ENCODE results near the gene FGF9.

The FGF9 gene

DNA sequence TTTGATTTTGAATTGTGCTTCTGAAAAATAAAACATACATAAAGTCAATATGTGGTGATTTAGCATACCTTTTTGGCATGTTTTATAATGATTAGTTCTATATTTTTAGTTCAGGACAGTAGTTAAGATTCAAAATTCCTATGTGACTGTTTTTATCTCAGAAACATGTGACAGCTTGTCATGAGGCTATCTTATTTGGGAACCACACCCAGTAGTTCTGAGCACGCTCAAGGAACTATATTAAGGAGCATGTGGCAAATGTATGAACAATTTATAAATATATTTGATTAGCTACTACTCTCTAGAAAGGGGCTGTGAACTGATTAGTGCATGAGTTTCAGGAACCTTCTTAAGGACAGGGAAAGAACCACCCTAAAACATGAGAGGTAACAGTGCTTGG, 38.8 kb downstream of the FGF9 start:
- TF ChIP-seq, protein P1, sequence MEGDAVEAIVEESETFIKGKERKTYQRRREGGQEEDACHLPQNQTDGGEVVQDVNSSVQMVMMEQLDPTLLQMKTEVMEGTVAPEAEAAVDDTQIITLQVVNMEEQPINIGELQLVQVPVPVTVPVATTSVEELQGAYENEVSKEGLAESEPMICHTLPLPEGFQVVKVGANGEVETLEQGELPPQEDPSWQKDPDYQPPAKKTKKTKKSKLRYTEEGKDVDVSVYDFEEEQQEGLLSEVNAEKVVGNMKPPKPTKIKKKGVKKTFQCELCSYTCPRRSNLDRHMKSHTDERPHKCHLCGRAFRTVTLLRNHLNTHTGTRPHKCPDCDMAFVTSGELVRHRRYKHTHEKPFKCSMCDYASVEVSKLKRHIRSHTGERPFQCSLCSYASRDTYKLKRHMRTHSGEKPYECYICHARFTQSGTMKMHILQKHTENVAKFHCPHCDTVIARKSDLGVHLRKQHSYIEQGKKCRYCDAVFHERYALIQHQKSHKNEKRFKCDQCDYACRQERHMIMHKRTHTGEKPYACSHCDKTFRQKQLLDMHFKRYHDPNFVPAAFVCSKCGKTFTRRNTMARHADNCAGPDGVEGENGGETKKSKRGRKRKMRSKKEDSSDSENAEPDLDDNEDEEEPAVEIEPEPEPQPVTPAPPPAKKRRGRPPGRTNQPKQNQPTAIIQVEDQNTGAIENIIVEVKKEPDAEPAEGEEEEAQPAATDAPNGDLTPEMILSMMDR (IDR thresholded peaks at IDR 0.05) = no peak
- Histone ChIP-seq H3K4me2 (ENCODE audit: low read length) (no peak overlapping the region), H3K27me3 (ENCODE audit: control insufficient read depth, insufficient read depth, low read length) (no peaks in the 10 kb centered on the region)

DNA sequence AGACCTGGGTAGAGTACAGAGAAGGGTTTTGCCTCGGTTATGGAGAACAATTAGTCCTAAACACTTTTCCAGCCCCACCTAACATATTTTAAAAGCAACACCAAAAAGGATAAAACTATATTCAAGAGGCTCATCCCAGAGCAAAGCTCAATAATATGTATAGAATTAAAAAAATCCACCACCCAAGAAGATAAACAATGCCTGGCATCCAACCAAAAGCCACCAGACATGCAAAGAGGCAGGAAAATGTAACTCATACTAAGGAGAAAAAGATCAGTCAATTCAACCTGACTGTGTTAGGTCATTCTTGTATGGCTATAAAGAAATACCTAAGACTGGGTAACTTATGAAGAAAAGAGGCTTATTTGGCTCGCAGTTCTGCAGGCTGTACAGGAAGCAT, 39.3 kb downstream of the FGF9 start:
- Histone ChIP-seq H3K4me1 (no peaks in the 10 kb centered on the region), H3K27ac (no peak overlapping the region), H3K79me2 (no peaks in the 10 kb centered on the region), H3K36me3 (ENCODE audit: control insufficient read depth, insufficient read depth, low read length) (no peaks in the 10 kb centered on the region), H3K9ac (no peak overlapping the region), H3K27me3 (ENCODE audit: control insufficient read depth, insufficient read depth, low read length) (no peaks in the 10 kb centered on the region), H3K4me2 (ENCODE audit: low read length) (no peak overlapping the region), H3K9me3 (ENCODE audit: control insufficient read depth, low read length) (no peaks in the 10 kb centered on the region), H3K4me3 (ENCODE audit: low read depth, low read length) (no peak overlapping the region), H2AFZ (no peak overlapping the region)
- TF ChIP-seq, protein P1 (IDR thresholded peaks at IDR 0.05) = no peak

More for the DNA sequence above, 38.8 kb downstream of the FGF9 start:
- Histone ChIP-seq H3K4me3 (ENCODE audit: low read depth, low read length) (no peak overlapping the region), H3K9me3 (ENCODE audit: control insufficient read depth, low read length) (no peaks in the 10 kb centered on the region), H2AFZ (no peak overlapping the region), H3K36me3 (ENCODE audit: control insufficient read depth, insufficient read depth, low read length) (no peaks in the 10 kb centered on the region), H3K9ac (no peak overlapping the region), H3K27ac (no peak overlapping the region), H3K4me1 (no peaks in the 10 kb centered on the region), H3K79me2 (no peaks in the 10 kb centered on the region)

DNA sequence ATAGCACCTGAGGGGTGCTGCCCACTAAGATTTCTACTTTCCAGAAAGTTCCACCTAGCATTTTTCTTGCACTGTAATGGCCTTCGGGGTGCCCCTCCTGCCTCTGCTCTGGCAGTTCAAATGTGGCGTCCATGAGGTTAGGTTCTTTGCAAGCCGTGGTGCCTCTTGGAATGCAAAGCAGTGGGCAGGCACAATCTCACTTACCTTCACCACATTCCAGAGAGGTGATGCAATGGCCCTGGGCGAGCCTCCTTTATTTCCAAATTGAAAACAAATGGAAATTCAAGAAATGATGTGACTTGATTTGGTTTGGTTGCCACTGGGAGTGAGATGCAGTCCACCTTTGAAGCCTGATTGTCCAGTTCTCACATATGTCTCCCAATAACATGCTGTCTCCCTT, 46.9 kb downstream of the FGF9 start:
- Histone ChIP-seq H3K27me3 (ENCODE audit: control insufficient read depth, insufficient read depth, low read length) (no peaks in the 10 kb centered on the region), H3K9me3 (ENCODE audit: control insufficient read depth, low read length) (no peaks in the 10 kb centered on the region), H3K4me2 (ENCODE audit: low read length) (no peak overlapping the region), H3K36me3 (ENCODE audit: control insufficient read depth, insufficient read depth, low read length) (no peaks in the 10 kb centered on the region), H3K9ac (no peak overlapping the region), H3K27ac (no peak overlapping the region), H3K79me2 (no peaks in the 10 kb centered on the region), H2AFZ (no peak overlapping the region), H3K4me1 (no peaks in the 10 kb centered on the region), H3K4me3 (ENCODE audit: low read depth, low read length) (no peak overlapping the region)
- TF ChIP-seq, protein P1 (IDR thresholded peaks at IDR 0.05) = no peak

DNA sequence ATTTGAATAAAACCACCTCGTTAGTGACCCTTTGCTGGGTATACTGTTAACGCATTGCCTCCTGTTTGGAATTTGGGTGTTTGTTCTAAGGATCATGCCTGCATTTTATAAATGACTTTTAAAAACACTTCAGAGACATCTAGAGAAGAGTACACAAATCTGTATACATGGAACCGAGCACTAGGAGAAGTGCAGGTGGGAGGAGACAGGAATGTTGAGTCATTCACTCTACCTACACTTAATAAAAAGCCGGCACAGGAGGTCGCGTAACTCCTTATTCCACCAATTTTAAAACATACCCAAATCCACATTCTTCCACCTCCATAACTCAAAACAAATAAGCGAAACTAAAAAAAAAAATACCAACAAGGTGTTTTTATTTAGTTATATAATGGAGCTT, 48.6 kb downstream of the FGF9 start:
- H3K4me1 ChIP-seq = no peaks in the 10 kb centered on the region
- no peaks in the 10 kb centered on the region for H3K27me3 ChIP-seq (ENCODE audit: control insufficient read depth, insufficient read depth, low read length)
- no peak overlapping the region for H3K27ac ChIP-seq
- no peak overlapping the region for H3K4me3 ChIP-seq (ENCODE audit: low read depth, low read length)
- H3K9me3 ChIP-seq (ENCODE audit: control insufficient read depth, low read length) = no peaks in the 10 kb centered on the region
- TF ChIP-seq, protein P1 (IDR thresholded peaks at IDR 0.05) = no peak
- H3K4me2 ChIP-seq (ENCODE audit: low read length) = no peak overlapping the region
- H3K9ac ChIP-seq = no peak overlapping the region
- H3K79me2 ChIP-seq = no peaks in the 10 kb centered on the region
- H3K36me3 ChIP-seq (ENCODE audit: control insufficient read depth, insufficient read depth, low read length) = no peaks in the 10 kb centered on the region
- H2AFZ ChIP-seq = no peak overlapping the region

DNA sequence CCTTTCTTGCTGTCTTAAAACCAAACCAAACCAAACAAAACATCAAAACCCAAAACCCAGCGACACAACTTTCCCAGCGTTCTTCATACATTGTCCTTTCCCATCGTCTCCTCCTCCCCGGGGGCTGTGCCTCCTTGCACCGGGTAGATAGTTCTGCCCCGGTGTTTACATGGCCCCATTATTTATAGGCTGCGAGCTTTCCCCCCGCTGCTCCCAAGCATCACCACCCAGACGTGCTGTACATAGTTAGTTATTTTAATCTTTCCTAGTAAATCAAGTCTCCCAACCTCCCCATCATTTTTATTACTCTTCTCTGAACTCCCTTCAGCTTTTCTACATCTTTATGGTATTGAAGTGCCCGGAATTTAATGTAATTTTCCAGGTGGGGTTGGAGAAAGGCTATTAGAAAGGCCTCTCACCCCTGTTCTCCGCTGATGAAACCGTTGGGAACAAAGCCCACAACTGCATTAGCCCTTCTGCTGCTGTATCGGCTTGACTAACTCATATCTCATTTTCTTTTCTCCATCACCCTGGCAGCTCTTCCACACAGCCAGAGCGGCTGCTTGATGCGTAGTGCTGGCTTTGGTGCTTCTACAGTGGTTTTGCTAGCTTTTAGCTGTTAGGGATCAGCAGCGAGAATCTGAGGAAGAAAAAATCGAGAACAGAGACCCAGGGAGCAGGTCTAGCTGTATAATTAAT, 53.1 kb downstream of the FGF9 start:
- Histone ChIP-seq H3K4me2 (ENCODE audit: low read length) (no peak overlapping the region), H3K4me1 (no peaks in the 10 kb centered on the region), H3K27me3 (ENCODE audit: control insufficient read depth, insufficient read depth, low read length) (no peaks in the 10 kb centered on the region), H3K9ac (no peak overlapping the region), H3K4me3 (ENCODE audit: low read depth, low read length) (no peak overlapping the region), H2AFZ (no peak overlapping the region), H3K27ac (no peak overlapping the region), H3K79me2 (no peaks in the 10 kb centered on the region), H3K9me3 (ENCODE audit: control insufficient read depth, low read length) (no peaks in the 10 kb centered on the region), H3K36me3 (ENCODE audit: control insufficient read depth, insufficient read depth, low read length) (no peaks in the 10 kb centered on the region)
- TF ChIP-seq, protein P1 (IDR thresholded peaks at IDR 0.05) = no peak

All from parathyroid adenoma (tissue), 2 donors.